ENCODE data around the gene CAVIN4.

CAVIN4 gene

GRCh38 chr9:100584951-100585350 lies 7.1 kb downstream of the CAVIN4 start:
- Histone ChIP-seq H3K9me3 (replicated peaks; ENCODE audit: insufficient read depth, low read length) (no peaks in the 10 kb centered on the region), H3K27ac (ENCODE audit: low read length) (no peak overlapping the region), H2AFZ (ENCODE audit: low read length) (no peak overlapping the region), H3K9me2 (replicated peaks; ENCODE audit: insufficient read depth, low read length) (no peaks in the 10 kb centered on the region), H4K20me1 (ENCODE audit: insufficient read depth, low read length) (no peaks in the 10 kb centered on the region), H3K79me2 (ENCODE audit: low read length) (no peaks in the 10 kb centered on the region), H3K36me3 (replicated peaks; ENCODE audit: insufficient read depth, low read length) (no peaks in the 10 kb centered on the region), H3F3A (ENCODE audit: insufficient read depth, low read length) (peaks cover 6% of the 10 kb centered on the region; the same call in 1 of the 2 replicates), H3K4me1 (ENCODE audit: low read length) (peaks cover 14% of the 10 kb centered on the region), H3K27me3 (replicated peaks; ENCODE audit: insufficient read depth, low read length) (no peaks in the 10 kb centered on the region), H3K4me3 (ENCODE audit: low read length) (no peak overlapping the region), H3K9ac (ENCODE audit: low read length) (no peak overlapping the region), H3K4me2 (ENCODE audit: low read depth, low read length) (no peak overlapping the region)
- TF ChIP-seq EZH2 (optimal IDR thresholded peaks at IDR 0.05; ENCODE audit: low read depth, low read length) (no peak), EZH2phosphoT487 (IDR thresholded peaks at IDR 0.05; ENCODE audit: low read length) (no peak), CTCF (IDR thresholded peaks at IDR 0.05; ENCODE audit: low read length) (no peak)
- no peak for DNase-seq

- Histone ChIP-seq H2AFZ (ENCODE audit: low read length) (no peak overlapping the region), H3K4me1 (ENCODE audit: low read length) (peaks cover 9% of the 10 kb centered on the region), H3K79me2 (ENCODE audit: low read length) (no peaks in the 10 kb centered on the region), H3K4me3 (ENCODE audit: low read length) (no peak overlapping the region), H3K9me2 (replicated peaks; ENCODE audit: insufficient read depth, low read length) (no peaks in the 10 kb centered on the region), H3K4me2 (ENCODE audit: low read depth, low read length) (no peak overlapping the region), H4K20me1 (ENCODE audit: insufficient read depth, low read length) (no peaks in the 10 kb centered on the region), H3K36me3 (replicated peaks; ENCODE audit: insufficient read depth, low read length) (no peaks in the 10 kb centered on the region), H3K9me3 (replicated peaks; ENCODE audit: insufficient read depth, low read length) (no peaks in the 10 kb centered on the region), H3K9ac (ENCODE audit: low read length) (no peak overlapping the region), H3K27ac (ENCODE audit: low read length) (no peak overlapping the region), H3F3A (ENCODE audit: insufficient read depth, low read length) (peaks cover 6% of the 10 kb centered on the region; the same call in 1 of the 2 replicates), H3K27me3 (replicated peaks; ENCODE audit: insufficient read depth, low read length) (no peaks in the 10 kb centered on the region)
- TF ChIP-seq EZH2phosphoT487 (IDR thresholded peaks at IDR 0.05; ENCODE audit: low read length) (no peak), CTCF (IDR thresholded peaks at IDR 0.05; ENCODE audit: low read length) (no peak), EZH2 (optimal IDR thresholded peaks at IDR 0.05; ENCODE audit: low read depth, low read length) (no peak)
- DNase-seq = no peak
These were observed 8.2 kb downstream of the CAVIN4 start for GRCh38 chr9:100586093-100586492.

GRCh38 chr9:100587375-100587774 lies 9.5 kb downstream of the CAVIN4 start:
- H3K9ac ChIP-seq (ENCODE audit: low read length) = no peak overlapping the region
- no peaks in the 10 kb centered on the region for H3K36me3 ChIP-seq (replicated peaks; ENCODE audit: insufficient read depth, low read length)
- no peak overlapping the region for H3K27ac ChIP-seq (ENCODE audit: low read length)
- DNase-seq = no peak
- H3F3A ChIP-seq (ENCODE audit: insufficient read depth, low read length) = no peaks in the 10 kb centered on the region
- H3K9me3 ChIP-seq (replicated peaks; ENCODE audit: insufficient read depth, low read length) = no peaks in the 10 kb centered on the region
- peaks cover 1% of the 10 kb centered on the region for H3K4me1 ChIP-seq (ENCODE audit: low read length)
- no peaks in the 10 kb centered on the region for H3K27me3 ChIP-seq (replicated peaks; ENCODE audit: insufficient read depth, low read length)
- no peaks in the 10 kb centered on the region for H3K9me2 ChIP-seq (replicated peaks; ENCODE audit: insufficient read depth, low read length)
- H4K20me1 ChIP-seq (ENCODE audit: insufficient read depth, low read length) = no peaks in the 10 kb centered on the region
- H3K4me3 ChIP-seq (ENCODE audit: low read length) = no peak overlapping the region
- TF ChIP-seq EZH2phosphoT487 (IDR thresholded peaks at IDR 0.05; ENCODE audit: low read length) (no peak), EZH2 (optimal IDR thresholded peaks at IDR 0.05; ENCODE audit: low read depth, low read length) (no peak), CTCF (IDR thresholded peaks at IDR 0.05; ENCODE audit: low read length) (no peak)
- H3K79me2 ChIP-seq (ENCODE audit: low read length) = no peaks in the 10 kb centered on the region
- H3K4me2 ChIP-seq (ENCODE audit: low read depth, low read length) = no peak overlapping the region
- H2AFZ ChIP-seq (ENCODE audit: low read length) = no peak overlapping the region

All from MM.1S (cell line).